Astrocyte of the spinal cord (primary cell): ENCODE results near the gene CAMTA1.

ENCODE experiments used
- DNase-seq: peaks from one replicate; pipeline ENCODE4 v3.0.0; 2011; ENCODE audit warnings: low read depth, low spot score
- H3K4me3 ChIP-seq: 2 replicates; pipeline ENCODE4 v1.5.1; 2011; ENCODE audit warnings: low read depth, mild to moderate bottlenecking, low read length, moderate library complexity
- CTCF ChIP-seq: IDR thresholded peaks from 2 replicates; pipeline ENCODE4 v1.5.1; 2012; ENCODE audit warnings: low read depth, mild to moderate bottlenecking, low read length, inconsistent platforms
- in situ Hi-C: cut with HindIII; loops from 2 replicates; pipeline ENCODE4 v1.10.0; 2017; ENCODE audit warnings: low sequenced_read_pairs

Gene CAMTA1

GRCh38 chr1:7717748-7718368, 932.6 kb downstream of the CAMTA1 start:
- no peak for DNase-seq
- H3K4me3 ChIP-seq, result no peak overlapping the region
- in situ Hi-C loops, result no loop called here
- no peak for TF ChIP-seq CTCF

- DNase-seq, result no peak
- in situ Hi-C loops, result no loop called here
- no peak overlapping the region for H3K4me3 ChIP-seq
- no peak for TF ChIP-seq CTCF
These were observed 934.3 kb downstream of the CAMTA1 start for GRCh38 chr1:7719468-7720094.

GRCh38 chr1:7721940-7722669, 936.9 kb downstream of the CAMTA1 start:
- no peak for TF ChIP-seq CTCF
- H3K4me3 ChIP-seq, result no peak overlapping the region
- DNase-seq, result no peak
- in situ Hi-C loops, result no loop called here

DNA sequence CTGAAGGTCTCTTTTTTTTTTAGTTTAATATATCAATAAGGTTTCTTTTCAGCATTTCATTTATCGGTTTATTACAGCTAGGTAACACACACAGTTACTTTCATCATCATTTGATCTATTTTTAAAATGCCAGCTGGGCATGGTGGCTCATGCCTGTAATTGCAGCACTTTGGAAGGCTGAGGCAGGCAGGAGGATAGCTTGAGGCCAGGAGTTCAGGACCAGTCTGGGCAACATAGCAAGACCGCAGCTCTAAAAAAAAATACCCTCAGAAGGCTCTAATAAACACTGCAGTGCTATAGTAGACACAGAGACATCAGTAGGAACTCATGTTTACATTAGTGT, 937.4 kb downstream of the CAMTA1 start:
- no peak for DNase-seq
- TF ChIP-seq CTCF, result no peak
- no peak overlapping the region for H3K4me3 ChIP-seq
- in situ Hi-C loops, result no loop called here

DNA sequence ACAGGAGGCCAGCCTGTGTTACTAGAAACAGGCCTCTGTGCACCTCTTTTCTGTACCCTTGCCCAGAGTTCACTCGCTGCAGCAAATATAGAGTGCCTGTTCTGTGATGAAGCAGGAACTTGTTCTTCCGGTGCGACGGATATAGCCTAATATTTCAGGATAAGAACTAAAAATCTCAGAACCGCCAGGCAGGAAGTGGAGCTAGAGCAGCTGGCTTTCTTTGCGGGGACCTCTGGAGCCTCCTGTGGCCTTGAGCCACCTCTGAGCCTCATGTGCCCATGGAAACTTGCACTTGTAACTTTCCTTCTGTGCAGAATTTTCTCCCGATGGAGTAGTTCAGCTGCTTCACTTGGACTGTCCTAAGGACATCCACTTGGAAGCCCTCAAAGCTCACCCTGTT, 941.4 kb downstream of the CAMTA1 start:
- no peak for DNase-seq
- no peak for TF ChIP-seq CTCF
- in situ Hi-C loops, result no loop called here

GRCh38 chr1:7727809-7728471, 942.7 kb downstream of the CAMTA1 start:
- no peak for TF ChIP-seq CTCF
- DNase-seq, result no peak
- no peak overlapping the region for H3K4me3 ChIP-seq
- in situ Hi-C loops, result no loop called here

More for the DNA sequence above, 941.4 kb downstream of the CAMTA1 start:
- no peak overlapping the region for H3K4me3 ChIP-seq
